ENCODE data around the gene ALLC. TPM values are rescaled to one million over a fixed set of nuclear protein-coding genes. Genes with fewer than 3 reads are reported as not detected.

The ALLC gene
- total RNA-seq, 1 experiment from 2014 or later, result not detected

DNA sequence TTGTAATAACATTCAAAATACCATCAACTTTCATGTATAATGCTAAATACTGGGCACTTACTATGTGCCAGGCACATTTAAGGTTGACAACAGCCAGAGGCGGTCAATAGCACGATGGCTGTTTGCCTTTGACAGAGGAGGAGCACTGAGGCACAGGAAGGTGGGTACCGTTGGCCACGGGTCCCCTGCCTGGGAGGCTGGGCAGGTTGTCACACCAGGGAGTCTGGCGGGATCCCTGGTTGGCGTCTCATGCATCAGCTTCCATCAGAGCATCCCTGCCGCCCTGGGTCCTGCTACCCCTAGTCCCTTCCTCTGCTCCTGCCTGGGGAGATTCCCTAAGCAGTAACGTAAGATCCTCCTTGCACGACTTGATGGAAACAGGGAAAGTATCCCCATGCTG, 19.4 kb downstream of the ALLC start:
- no peak for DNase-seq (ENCODE audit: low spot score)

DNA sequence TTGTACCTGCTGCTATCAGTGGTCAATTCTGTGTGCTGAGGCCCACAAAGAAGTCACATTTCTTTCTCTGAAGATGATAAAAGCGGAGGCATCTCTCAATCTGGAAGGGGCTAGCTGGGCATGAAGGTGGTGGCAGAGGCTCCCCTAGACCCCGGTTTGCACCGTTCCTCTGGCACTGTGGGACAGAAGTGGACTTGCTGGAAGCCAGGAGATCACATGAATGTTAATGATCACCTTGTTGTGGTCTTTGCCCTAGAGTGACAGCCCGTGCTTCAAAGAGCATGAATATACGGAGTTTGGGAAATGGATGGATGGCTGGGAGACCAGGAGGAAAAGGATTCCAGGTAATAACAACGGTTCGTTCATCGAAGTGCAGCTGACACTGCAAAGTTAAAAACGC, 20.2 kb downstream of the ALLC start:
- DNase-seq (ENCODE audit: low spot score), result no peak

- DNase-seq (ENCODE audit: low spot score), result no peak
Measured at GRCh38 chr2:3679180-3679579, 21.2 kb downstream of the ALLC start.

DNA sequence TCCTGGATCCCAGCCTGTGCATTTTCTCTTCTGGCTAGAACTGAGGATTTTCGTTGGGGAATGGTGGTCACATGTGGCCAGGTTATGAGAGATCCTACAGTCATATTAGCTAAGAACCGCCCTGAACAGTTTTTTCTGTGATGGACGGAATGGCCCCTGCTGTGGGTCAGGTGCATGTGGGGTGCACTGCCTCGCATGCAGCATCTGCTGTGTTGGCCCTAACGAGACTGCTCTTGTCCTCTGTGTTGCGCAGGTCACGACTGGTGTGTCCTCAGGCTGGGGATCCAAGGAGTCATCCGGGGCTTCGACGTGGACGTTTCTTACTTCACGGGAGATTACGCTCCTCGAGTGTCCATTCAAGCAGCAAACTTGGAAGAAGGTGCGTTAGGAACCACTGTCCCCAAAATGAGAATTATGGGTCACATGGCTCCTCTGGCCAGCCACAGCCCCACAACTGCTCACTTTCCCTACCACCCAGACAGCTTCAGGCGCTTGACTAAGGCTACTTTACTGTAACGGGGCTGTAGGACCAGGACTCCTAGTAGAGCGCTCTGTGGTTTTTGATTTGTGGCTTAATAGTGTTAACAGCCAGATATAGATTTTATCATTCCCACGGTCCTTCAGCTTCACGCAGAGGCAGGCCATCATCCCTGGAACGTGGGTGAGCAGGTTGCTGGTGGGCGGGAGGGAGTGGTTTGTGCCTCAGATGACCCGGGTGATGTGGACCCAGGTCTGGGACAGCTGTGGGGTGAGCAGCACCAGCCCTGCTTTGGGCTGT, 21.8 kb downstream of the ALLC start:
- no peak for DNase-seq (ENCODE audit: low spot score)

GRCh38 chr2:3680548-3681345, 22.7 kb downstream of the ALLC start:
- DNase-seq (ENCODE audit: low spot score), result no peak

- no peak for DNase-seq (ENCODE audit: low spot score)
Measured at GRCh38 chr2:3681625-3682024, 23.6 kb downstream of the ALLC start.

- no peak for DNase-seq (ENCODE audit: low spot score)
Measured at GRCh38 chr2:3682811-3683210, 24.8 kb downstream of the ALLC start.

DNA sequence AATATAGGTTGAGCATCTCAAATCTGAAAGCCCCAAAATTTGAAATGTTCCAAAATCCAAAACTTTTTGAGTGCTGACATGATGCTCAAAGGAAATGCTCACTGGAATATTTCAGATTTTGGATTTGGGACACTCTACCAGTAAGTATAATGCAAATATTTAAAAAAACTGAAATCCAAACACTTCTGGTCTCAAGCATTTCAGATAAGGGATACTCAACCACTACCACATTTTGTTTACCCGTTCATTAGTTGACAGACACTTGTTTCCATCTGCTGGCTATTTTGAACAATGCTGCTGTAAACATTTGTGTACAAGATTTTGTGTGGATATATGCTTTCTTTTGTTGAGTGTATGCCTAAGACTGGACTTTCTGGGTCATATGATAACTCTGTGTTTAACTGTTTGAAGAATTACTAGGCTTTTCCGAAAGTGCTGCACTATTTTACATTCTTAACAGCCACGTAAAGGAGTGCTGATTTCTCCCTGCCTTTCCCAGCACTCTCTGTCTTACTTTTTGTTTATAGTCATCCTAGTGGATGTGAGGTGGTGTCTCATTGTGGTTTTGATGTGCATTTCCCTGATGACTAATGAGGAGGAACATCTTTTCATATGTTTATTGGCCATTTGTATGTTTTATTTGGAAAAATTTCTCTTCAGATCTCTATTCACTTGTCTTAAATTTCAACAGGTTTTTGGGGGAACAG, 25.9 kb downstream of the ALLC start:
- DNase-seq (ENCODE audit: low spot score), result no peak

GRCh38 chr2:3689998-3690748, 32.2 kb downstream of the ALLC start:
- DNase-seq (ENCODE audit: low spot score), result no peak

GRCh38 chr2:3692375-3692774, 34.4 kb downstream of the ALLC start:
- DNase-seq (ENCODE audit: low spot score), result peak; percentile 40

GRCh38 chr2:3696545-3696944, 38.5 kb downstream of the ALLC start:
- DNase-seq (ENCODE audit: low spot score), result no peak

DNA sequence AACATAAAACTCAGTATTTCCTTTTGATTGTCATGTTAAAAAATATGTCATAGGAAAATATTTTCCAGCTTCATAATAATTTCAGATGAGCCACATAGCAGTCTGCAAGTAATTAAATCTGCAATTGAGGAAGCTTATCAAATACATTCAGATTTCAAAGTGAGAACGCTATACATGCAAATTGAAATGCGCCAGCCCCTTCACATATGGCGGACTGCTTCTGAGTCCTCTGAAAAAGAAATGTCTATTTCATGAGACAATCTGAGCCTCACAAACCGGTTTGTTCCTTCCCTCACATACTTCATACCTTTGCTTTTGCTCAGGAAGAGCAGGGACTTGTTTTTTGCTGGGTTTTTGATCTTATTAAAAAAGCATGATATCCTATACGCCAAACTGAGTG, 43.1 kb downstream of the ALLC start:
- DNase-seq (ENCODE audit: low spot score), result no peak

GRCh38 chr2:3703236-3703756, 45.3 kb downstream of the ALLC start, which contains the start of gene DCDC2C:
Gene DCDC2C, plus strand, starts transcription at chr2:3703575. Its CDS starts 177 bp downstream, at chr2:3703752.
- DNase-seq (ENCODE audit: low spot score), result no peak

DNA sequence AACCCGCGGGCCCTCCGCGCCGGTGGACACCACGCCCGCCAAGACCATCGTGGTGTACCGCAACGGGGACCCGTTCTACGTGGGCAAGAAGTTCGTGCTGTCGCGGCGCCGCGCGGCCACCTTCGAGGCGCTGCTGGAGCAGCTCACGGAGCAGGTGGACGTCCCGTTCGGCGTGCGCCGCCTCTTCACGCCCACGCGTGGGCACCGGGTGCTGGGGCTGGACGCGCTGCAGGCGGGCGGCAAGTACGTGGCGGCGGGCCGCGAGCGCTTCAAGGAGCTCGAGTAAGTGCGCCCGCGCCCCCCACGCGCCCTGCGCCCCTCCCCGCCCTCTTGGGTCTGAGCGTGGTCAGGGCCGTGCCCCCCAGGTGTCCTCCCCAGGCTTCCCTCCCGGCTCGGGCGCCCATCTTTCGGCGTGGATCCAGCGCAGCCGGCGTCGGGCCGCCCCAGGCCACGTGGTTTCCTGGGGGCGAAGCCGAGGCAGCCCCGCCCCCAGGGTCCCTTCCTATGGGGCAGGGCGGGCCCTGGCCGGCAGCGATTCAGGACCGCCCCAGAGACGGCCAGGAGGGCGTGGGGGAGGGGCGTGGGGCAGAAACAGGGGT, 45.9 kb downstream of the ALLC start:
- no peak for DNase-seq (ENCODE audit: low spot score)

- DNase-seq (ENCODE audit: low spot score), result no peak
Measured at GRCh38 chr2:3704692-3705091, 46.7 kb downstream of the ALLC start.

DNA sequence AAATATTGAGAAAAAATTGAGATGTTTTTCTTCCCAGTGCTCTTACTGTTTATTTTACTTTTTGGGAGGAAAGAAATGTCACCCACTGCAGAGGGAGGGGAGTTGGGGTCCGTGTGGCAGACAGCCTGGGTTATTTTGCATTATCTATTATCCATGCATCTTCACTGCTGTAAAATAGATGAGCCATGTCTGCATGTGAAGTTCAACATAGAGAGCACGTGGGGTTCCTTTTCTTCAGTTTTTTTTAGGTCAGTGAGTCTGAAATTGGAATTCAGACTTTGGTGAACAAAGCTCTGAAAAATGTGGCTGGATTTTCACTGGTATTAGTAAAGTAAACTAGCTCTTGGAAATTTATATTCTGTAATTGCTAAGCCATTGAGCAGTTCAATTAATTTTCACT, 47.8 kb downstream of the ALLC start:
- no peak for DNase-seq (ENCODE audit: low spot score)

DNA sequence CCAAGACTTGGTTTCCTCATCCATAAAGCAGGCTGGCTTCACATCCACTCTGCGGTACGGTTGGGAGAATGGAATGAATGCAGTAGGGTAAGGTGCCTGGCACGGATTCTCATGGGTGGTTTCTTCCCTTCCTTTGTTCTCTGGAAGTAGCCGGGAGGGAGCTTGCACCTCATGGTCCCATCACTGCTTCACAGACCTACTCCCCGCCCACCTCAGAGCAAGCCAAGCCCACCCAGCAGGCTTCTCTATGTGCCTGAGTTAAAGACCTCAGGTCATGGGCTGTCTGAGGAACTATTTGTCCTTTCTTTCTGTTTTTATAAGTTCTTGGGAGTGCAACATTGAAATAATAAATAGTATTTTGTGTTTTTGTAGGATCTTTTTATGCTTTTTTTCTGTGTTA, 48.9 kb downstream of the ALLC start:
- DNase-seq (ENCODE audit: low spot score), result no peak

DNA sequence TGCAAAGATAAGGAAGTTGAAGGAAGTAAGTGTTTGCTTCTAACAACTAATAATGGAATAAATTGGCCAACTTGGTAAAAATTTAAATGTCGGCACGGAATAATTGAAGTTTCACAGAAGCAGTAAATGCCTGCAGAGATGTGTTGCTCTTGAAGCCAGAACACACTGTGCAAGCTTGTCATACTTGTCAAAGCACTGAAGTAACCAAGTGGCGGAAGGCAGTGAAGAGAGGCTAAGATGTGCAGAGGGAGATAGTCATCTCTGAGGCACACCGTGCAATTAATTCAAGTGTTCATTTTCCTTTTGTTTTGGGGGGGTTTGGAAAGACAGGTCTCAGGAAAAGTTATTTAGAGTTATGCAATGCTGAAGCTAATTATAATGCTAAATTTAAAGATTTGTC, 50.6 kb downstream of the ALLC start:
- DNase-seq (ENCODE audit: low spot score), result no peak

DNA sequence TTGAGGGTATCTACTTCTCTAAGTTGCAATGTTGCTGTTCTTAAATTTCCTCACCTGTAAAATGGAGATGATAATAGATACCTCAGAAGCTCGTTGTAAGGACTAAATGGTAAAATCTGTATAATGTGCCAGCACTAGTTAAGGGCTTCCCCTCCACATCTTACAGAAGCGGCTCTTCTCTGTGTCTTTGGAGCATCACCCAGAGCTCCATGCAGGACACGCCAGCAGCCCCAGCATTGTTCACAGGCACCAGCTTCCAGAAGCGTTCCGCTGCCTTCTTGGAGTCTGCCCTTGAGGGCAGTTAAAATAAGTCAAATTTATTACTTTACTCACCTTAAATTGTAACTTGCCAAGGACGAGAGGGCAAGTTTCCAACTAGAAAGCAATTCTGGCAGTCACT, 51.2 kb downstream of the ALLC start:
- no peak for DNase-seq (ENCODE audit: low spot score)

DNA sequence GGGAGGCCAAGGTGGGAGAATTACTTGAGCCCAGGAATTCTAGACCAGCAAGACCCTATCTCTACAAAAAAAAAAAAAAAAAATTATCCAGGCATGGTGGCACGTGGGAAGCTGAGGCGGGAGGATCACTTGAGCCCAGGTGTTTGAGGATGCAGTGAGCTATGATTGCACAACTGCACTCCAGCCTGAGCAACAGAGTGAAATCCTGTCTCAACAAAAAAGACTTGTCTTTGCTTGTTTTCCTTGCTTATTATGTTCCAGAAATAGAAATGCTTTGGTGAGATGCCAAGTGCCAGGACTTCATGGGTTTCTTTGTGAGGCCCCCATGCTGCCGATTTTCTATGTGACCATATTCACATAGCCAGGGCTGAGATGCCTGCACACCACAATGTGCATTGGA, 54.4 kb downstream of the ALLC start:
- DNase-seq (ENCODE audit: low spot score), result no peak

Data from HT-29 (cell line).